ENCODE measurements around the gene PRKN.

DNA sequence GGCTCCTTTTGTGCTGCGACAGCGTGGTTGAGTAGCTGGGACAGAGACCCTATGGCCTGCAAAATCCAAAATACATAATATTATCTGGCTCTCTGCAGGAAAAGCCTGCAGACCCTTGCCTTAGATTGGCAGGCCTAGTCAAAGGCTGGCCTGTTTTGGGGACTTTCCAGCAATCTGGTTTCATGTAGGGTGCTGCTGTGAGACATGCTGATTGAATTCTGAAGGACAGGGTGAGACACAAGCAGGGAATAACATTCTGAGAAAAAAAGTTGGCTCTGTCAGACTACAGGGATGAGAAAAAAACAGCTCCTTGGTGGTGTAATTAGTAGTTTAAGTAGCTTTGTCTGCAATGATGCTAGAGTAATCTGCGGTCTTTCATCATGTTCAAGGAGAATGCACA is 1051.0 kb downstream of the PRKN start:
- TF ChIP-seq, protein P1, sequence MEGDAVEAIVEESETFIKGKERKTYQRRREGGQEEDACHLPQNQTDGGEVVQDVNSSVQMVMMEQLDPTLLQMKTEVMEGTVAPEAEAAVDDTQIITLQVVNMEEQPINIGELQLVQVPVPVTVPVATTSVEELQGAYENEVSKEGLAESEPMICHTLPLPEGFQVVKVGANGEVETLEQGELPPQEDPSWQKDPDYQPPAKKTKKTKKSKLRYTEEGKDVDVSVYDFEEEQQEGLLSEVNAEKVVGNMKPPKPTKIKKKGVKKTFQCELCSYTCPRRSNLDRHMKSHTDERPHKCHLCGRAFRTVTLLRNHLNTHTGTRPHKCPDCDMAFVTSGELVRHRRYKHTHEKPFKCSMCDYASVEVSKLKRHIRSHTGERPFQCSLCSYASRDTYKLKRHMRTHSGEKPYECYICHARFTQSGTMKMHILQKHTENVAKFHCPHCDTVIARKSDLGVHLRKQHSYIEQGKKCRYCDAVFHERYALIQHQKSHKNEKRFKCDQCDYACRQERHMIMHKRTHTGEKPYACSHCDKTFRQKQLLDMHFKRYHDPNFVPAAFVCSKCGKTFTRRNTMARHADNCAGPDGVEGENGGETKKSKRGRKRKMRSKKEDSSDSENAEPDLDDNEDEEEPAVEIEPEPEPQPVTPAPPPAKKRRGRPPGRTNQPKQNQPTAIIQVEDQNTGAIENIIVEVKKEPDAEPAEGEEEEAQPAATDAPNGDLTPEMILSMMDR (IDR thresholded peaks at IDR 0.05; ENCODE audit: low read depth, low read length) = no peak
- TF ChIP-seq POLR2A (IDR thresholded peaks at IDR 0.05; ENCODE audit: extremely low read depth, insufficient read length) = no peak
